Mammary epithelial cell (primary cell): ENCODE data around the gene UBE2H.

Source experiments
- EZH2 ChIP-seq: IDR thresholded peaks from 2 replicates; pipeline ENCODE4 v1.6.1; 2012; ENCODE audit warnings: low read length, inconsistent platforms, borderline replicate concordance
- TF ChIP-seq, protein P1 (sequence below), 2 donors: IDR thresholded peaks in 1 of 2; conservative IDR thresholded peaks in 1 of 2; 2 replicates each; pipeline ENCODE4 v1.5.1; 2011 to 2012; ENCODE audit warnings: inconsistent platforms in 2 of 2, low read length in 2 of 2, mild to moderate bottlenecking in 2 of 2, control low read depth in 1 of 2, low read depth in 1 of 2; ENCODE audit not compliant: insufficient read depth in 1 of 2; ENCODE audit errors: extremely low read depth in 1 of 2

DNA sequence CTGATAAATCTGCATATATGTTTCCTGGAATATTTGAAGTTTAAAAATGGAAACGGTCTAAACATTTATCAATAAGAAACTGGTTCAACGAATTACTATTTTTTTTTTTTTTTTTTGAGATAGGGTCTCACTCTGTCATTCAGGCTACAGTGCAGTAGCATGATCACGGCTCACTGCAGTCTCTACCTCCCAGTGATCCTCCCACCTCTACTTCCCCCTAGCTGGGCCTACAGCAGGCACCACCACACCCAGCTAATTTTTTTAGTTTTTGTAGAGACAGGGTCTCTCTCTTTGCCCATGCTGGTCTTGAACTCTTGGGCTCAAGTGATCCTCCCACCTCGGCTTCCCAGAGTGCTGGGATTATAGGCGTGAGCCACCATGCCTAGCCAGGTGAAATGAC, 68.3 kb downstream of the UBE2H start:
- TF ChIP-seq, protein P1, sequence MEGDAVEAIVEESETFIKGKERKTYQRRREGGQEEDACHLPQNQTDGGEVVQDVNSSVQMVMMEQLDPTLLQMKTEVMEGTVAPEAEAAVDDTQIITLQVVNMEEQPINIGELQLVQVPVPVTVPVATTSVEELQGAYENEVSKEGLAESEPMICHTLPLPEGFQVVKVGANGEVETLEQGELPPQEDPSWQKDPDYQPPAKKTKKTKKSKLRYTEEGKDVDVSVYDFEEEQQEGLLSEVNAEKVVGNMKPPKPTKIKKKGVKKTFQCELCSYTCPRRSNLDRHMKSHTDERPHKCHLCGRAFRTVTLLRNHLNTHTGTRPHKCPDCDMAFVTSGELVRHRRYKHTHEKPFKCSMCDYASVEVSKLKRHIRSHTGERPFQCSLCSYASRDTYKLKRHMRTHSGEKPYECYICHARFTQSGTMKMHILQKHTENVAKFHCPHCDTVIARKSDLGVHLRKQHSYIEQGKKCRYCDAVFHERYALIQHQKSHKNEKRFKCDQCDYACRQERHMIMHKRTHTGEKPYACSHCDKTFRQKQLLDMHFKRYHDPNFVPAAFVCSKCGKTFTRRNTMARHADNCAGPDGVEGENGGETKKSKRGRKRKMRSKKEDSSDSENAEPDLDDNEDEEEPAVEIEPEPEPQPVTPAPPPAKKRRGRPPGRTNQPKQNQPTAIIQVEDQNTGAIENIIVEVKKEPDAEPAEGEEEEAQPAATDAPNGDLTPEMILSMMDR (conservative IDR thresholded peaks at IDR 0.05 in 1 of 2, IDR thresholded peaks at IDR 0.05 in 1 of 2; ENCODE audit: extremely low read depth in 1 of 2, insufficient read depth in 1 of 2, low read depth in 1 of 2, low read length in 2 of 2) = no peak
- no peak for TF ChIP-seq EZH2
